ENCODE measurements around the gene ZNF646.

Gene ZNF646

GRCh38 chr16:31127182-31127581 lies 53.0 kb downstream of the ZNF646 start:
- TF ChIP-seq CTCF (conservative IDR thresholded peaks at IDR 0.05; ENCODE audit: low read length), result no peak
- DNase-seq (ENCODE audit: low read depth), result no peak
- H3K4me3 ChIP-seq (ENCODE audit: low read length), result no peak overlapping the region

GRCh38 chr16:31128711-31129567 lies 54.7 kb downstream of the ZNF646 start:
- H3K4me3 ChIP-seq (ENCODE audit: low read length), result no peak overlapping the region
- DNase-seq (ENCODE audit: low read depth), result no peak
- no peak for TF ChIP-seq CTCF (conservative IDR thresholded peaks at IDR 0.05; ENCODE audit: low read length)

GRCh38 chr16:31129568-31130335 lies 55.5 kb downstream of the ZNF646 start:
- DNase-seq (ENCODE audit: low read depth), result no peak
- no peak for TF ChIP-seq CTCF (conservative IDR thresholded peaks at IDR 0.05; ENCODE audit: low read length)
- H3K4me3 ChIP-seq (ENCODE audit: low read length), result no peak overlapping the region

GRCh38 chr16:31130336-31130891 lies 56.2 kb downstream of the ZNF646 start:
- H3K4me3 ChIP-seq (ENCODE audit: low read length), result no peak overlapping the region
- DNase-seq (ENCODE audit: low read depth), result no peak
- TF ChIP-seq CTCF (conservative IDR thresholded peaks at IDR 0.05; ENCODE audit: low read length), result no peak

GRCh38 chr16:31130899-31131298 lies 56.7 kb downstream of the ZNF646 start:
- DNase-seq (ENCODE audit: low read depth), result no peak
- H3K4me3 ChIP-seq (ENCODE audit: low read length), result no peak overlapping the region
- TF ChIP-seq CTCF (conservative IDR thresholded peaks at IDR 0.05; ENCODE audit: low read length), result no peak

GRCh38 chr16:31131416-31131815 lies 57.2 kb downstream of the ZNF646 start:
- DNase-seq (ENCODE audit: low read depth), result no peak
- no peak for TF ChIP-seq CTCF (conservative IDR thresholded peaks at IDR 0.05; ENCODE audit: low read length)
- H3K4me3 ChIP-seq (ENCODE audit: low read length), result no peak overlapping the region
